ENCODE results near the gene ZBTB17. TPM values are rescaled to one million over a fixed set of nuclear protein-coding genes. Genes with fewer than 3 reads are reported as not detected.

ZBTB17 gene
- total and polyA plus RNA-seq, 2 of the 8 experiments (the other 6 are each of a cell fraction or from before 2014, with no cell fraction given): 24.7 to 36.2 TPM

DNA sequence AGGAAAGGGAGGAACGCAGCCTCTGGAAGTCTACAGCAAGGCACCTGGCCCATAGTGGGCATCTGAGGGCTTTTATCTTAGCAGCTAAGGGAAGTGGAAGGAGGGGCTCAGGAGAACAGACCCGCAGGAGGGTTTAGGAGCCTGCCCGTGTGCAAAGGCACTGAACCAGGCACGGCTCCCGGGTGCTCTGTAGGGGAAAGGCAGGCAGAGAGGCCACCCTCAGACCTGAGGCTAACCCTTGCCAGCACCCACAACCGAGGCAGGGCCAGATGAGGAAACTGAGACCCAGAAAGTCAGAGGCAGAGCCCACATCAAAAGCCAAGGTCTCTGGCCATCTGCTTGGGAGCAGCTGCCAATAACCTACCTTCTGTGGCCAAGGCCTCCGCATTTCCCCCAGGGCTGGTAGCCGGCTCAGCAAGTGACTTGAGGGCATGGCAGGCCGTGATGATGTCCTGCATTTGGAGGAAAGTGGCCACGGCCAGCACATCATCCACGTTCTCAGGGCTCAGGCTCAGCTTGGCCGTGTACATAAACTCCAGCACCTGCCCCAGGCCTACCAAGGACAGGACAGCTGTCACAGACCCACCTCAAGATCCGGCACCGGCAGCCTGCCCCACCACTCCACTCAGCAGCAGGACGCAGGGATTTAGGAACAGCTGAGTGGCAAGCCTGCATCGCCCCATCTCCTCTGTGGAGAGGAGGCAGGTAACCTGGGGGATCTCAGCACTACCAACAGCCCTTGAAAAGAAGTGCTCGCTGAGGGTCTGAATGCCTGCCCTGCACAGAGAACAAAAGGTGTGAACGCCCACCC, 29.1 kb downstream of the ZBTB17 start:
- Histone ChIP-seq H2BK120ac (replicated peaks; ENCODE audit: low read depth, low read length) (no peak overlapping the region), H2AFZ (ENCODE audit: low read length) (no peak overlapping the region), H3K79me1 (ENCODE audit: low read depth, low read length) (peaks cover 5% of the 10 kb centered on the region; the same call in 1 of the 2 replicates), H4K8ac (ENCODE audit: extremely low read depth, insufficient read depth, low read length) (no peak overlapping the region), H3K23me2 (ENCODE audit: low read depth, low read length) (no peaks in the 10 kb centered on the region), H3K4ac (replicated peaks; ENCODE audit: insufficient read length, low read depth, low read length) (no peak overlapping the region), H3K14ac (ENCODE audit: insufficient read length) (no peak overlapping the region), H3K56ac (replicated peaks; ENCODE audit: insufficient read length, low read depth, low read length) (no peak overlapping the region), H3K79me2 (ENCODE audit: control insufficient read depth in 1 of 2, insufficient read depth in 2 of 2, low read length in 2 of 2) (no peaks in the 10 kb centered on the region), H3K9ac (replicated peaks in 1 of 4; ENCODE audit: extremely low read depth in 1 of 4, low read depth in 3 of 4, low read length in 3 of 4) (no peak overlapping the region), H3K18ac (ENCODE audit: extremely low read depth, low read length) (no peak overlapping the region), H2BK20ac (ENCODE audit: low read length) (no peak overlapping the region), H2AK5ac (ENCODE audit: low read depth, low read length) (no peak overlapping the region), H3K4me2 (ENCODE audit: insufficient read depth in 1 of 2, low read depth in 2 of 2, low read length in 2 of 2) (no peak overlapping the region), H3K27ac (ENCODE audit: low read depth, low read length) (no peak overlapping the region), H4K91ac (replicated peaks; ENCODE audit: insufficient read length, low read length) (no peak overlapping the region), H3K9me3 (ENCODE audit: insufficient read depth in 2 of 2, low read depth in 1 of 2, low read length in 1 of 2) (no peaks in the 10 kb centered on the region), H3K4me1 (replicated peaks in 1 of 4; ENCODE audit: control insufficient read depth in 3 of 4, insufficient read depth in 4 of 4, low read length in 3 of 4) (peaks cover 4 to 25% (median 17%) of the 10 kb centered on the region in 4 experiments), H3K27me3 (replicated peaks in 1 of 4; ENCODE audit: control insufficient read depth in 3 of 4, extremely low read depth in 1 of 4, insufficient read depth in 3 of 4, low read length in 3 of 4) (no peaks in the 10 kb centered on the region), H4K5ac (ENCODE audit: insufficient read length, low read depth, low read length) (no peak overlapping the region), H3K36me3 (ENCODE audit: control insufficient read depth in 2 of 4, insufficient read depth in 4 of 4, low read length in 3 of 4) (peaks cover 0 to 22% (median 18%) of the 10 kb centered on the region in 4 experiments; a peak in 7 of 8 replicates), H2BK12ac (ENCODE audit: low read depth, low read length) (no peak overlapping the region), H3K4me3 (ENCODE audit: extremely low read depth in 1 of 4, insufficient read depth in 2 of 4, low read depth in 3 of 4, low read length in 4 of 4) (no peak overlapping the region), H2BK5ac (ENCODE audit: low read depth, low read length) (no peak overlapping the region), H2BK15ac (ENCODE audit: low read length) (no peak overlapping the region), H3K23ac (ENCODE audit: insufficient read length) (no peak overlapping the region), H4K20me1 (replicated peaks in 1 of 2; ENCODE audit: control insufficient read depth in 1 of 2, insufficient read depth in 2 of 2, low read length in 2 of 2) (peaks cover 0 to 20% of the 10 kb centered on the region in 2 experiments)
- CTCF ChIA-PET (ENCODE audit: partially characterized antibody): interaction anchor here (1.2 to 1.9 kb wide), 2 partner anchors 85 to 155 kb away, joined by 3 to 5 read pairs; no protein-coding TSS in a partner anchor
- DNase-seq (ENCODE audit: low read depth in 1 of 2, low spot score in 2 of 2) (no peak), FAIRE-seq (no peak)
- no peak for TF ChIP-seq SP4 (IDR thresholded peaks at IDR 0.05; ENCODE audit: low read length)
- no peak for TF ChIP-seq BRCA1 (IDR thresholded peaks at IDR 0.05; ENCODE audit: low read depth, low read length)
- no peak for TF ChIP-seq TEAD4 (IDR thresholded peaks at IDR 0.05; ENCODE audit: low read depth, low read length)
- TF ChIP-seq CREB1 (IDR thresholded peaks at IDR 0.05): no peak
- no peak for TF ChIP-seq CBX8 (IDR thresholded peaks at IDR 0.05; ENCODE audit: borderline replicate concordance, low read depth, low read length)
- POLR2A ChIA-PET (ENCODE audit: partially characterized antibody): no interaction called here
- 91% methylated on average over 18 of the region's 18 CpGs; no CpG with 5 or more reads in 1 of the 2 experiments for WGBS, 2 experiments (ENCODE audit: extremely low coverage in 1 of 2, insufficient coverage in 1 of 2, insufficient read length in 1 of 2, insufficient replicate concordance in 2 of 2, low coverage in 1 of 2, low lambda C conversion rate in 2 of 2, missing lambda C conversion rate in 1 of 2)

Measured in H1 (cell line).